T-helper 17 cell (primary cell): ENCODE measurements around the gene KAZN. TPM values are rescaled to one million over a fixed set of nuclear protein-coding genes. Genes with fewer than 3 reads are reported as not detected.

Source experiments
- ATAC-seq: fragments of 150-1000 bp; cut with Tn5 transposase; 2 replicates; pipeline ENCODE4 v1.10.0; 2021; ENCODE audit warnings: mild to moderate bottlenecking, moderate library complexity
- DNase-seq, 3 donors: peaks; one replicate each; pipeline versions ENCODE4 v3.0.0 to v3.0.0-alpha.2; 2020 to 2021
- H3K9me3 ChIP-seq: one replicate; pipeline ENCODE4 v1.7.0; 2013; ENCODE audit warnings: low read length, mild to moderate bottlenecking; ENCODE audit not compliant: control insufficient read depth, poor library complexity, severe bottlenecking
- H3K27ac Mint-ChIP-seq: one replicate; pipeline ENCODE4 v1.8.0; 2022; ENCODE audit warnings: mild to moderate bottlenecking, moderate library complexity, mixed read lengths
- H3K27me3 Mint-ChIP-seq: one replicate; pipeline ENCODE4 v1.8.0; 2022; ENCODE audit warnings: mixed read lengths
- H3K36me3 Mint-ChIP-seq: one replicate; pipeline ENCODE4 v1.8.0; 2022; ENCODE audit warnings: low read depth, mixed read lengths
- H3K4me1 Mint-ChIP-seq: one replicate; pipeline ENCODE4 v1.8.0; 2022; ENCODE audit warnings: mild to moderate bottlenecking, mixed read lengths
- H3K4me3 Mint-ChIP-seq: one replicate; pipeline ENCODE4 v1.8.0; 2022; ENCODE audit warnings: mild to moderate bottlenecking, moderate library complexity, mixed read lengths
- total RNA-seq, 4 donors: library from RNA in 2 of 4; stranded (reverse) in 2 of 4; gene quantifications; one replicate each; pipeline ENCODE4 v1.2.3 and lab custom pipeline; 2022 to 2026

KAZN gene
- total RNA-seq, 2 donors from 2014 or later = 0.10 to 0.62 TPM

- Mint-ChIP-seq H3K36me3 (no peaks in the 10 kb centered on the region), H3K27me3 (peaks cover 5% of the 10 kb centered on the region), H3K4me1 (no peaks in the 10 kb centered on the region)
These were observed 130.0 kb downstream of the KAZN start for GRCh38 chr1:14728516-14728915.

GRCh38 chr1:14732728-14733047, 134.2 kb downstream of the KAZN start:
- no peak overlapping the region for H3K27ac Mint-ChIP-seq
- no peaks in the 10 kb centered on the region for H3K9me3 ChIP-seq
- no peak overlapping the region for H3K4me3 Mint-ChIP-seq
- H3K36me3 Mint-ChIP-seq = no peaks in the 10 kb centered on the region
- H3K4me1 Mint-ChIP-seq = no peaks in the 10 kb centered on the region
- ATAC-seq (no peak), DNase-seq (no peak)
- peaks cover 24% of the 10 kb centered on the region for H3K27me3 Mint-ChIP-seq

More at GRCh38 chr1:14728516-14728915, 130.0 kb downstream of the KAZN start:
- DNase-seq (no peak), ATAC-seq (no peak)
- H3K9me3 ChIP-seq = no peaks in the 10 kb centered on the region
- H3K27ac Mint-ChIP-seq = no peak overlapping the region
- H3K4me3 Mint-ChIP-seq = no peak overlapping the region

GRCh38 chr1:14733048-14733778, 134.7 kb downstream of the KAZN start:
- no peaks in the 10 kb centered on the region for H3K9me3 ChIP-seq
- H3K27ac Mint-ChIP-seq = no peak overlapping the region
- H3K4me1 Mint-ChIP-seq = no peaks in the 10 kb centered on the region
- H3K4me3 Mint-ChIP-seq = no peak overlapping the region
- no peak for DNase-seq
- peaks cover 26% of the 10 kb centered on the region for H3K27me3 Mint-ChIP-seq
- H3K36me3 Mint-ChIP-seq = no peaks in the 10 kb centered on the region
- ATAC-seq = no peak

GRCh38 chr1:14733779-14734140, 135.3 kb downstream of the KAZN start:
- Mint-ChIP-seq H3K27me3 (peaks cover 30% of the 10 kb centered on the region), H3K4me3 (no peak overlapping the region), H3K36me3 (no peaks in the 10 kb centered on the region), H3K4me1 (no peaks in the 10 kb centered on the region), H3K27ac (no peak overlapping the region)
- DNase-seq (no peak), ATAC-seq (no peak)
- H3K9me3 ChIP-seq = no peaks in the 10 kb centered on the region

- no peak overlapping the region for H3K27ac Mint-ChIP-seq
- DNase-seq = no peak
- H3K4me1 Mint-ChIP-seq = no peaks in the 10 kb centered on the region
- H3K4me3 Mint-ChIP-seq = no peak overlapping the region
- H3K36me3 Mint-ChIP-seq = no peaks in the 10 kb centered on the region
- no peak for ATAC-seq
- peaks cover 45% of the 10 kb centered on the region for H3K27me3 Mint-ChIP-seq
- no peaks in the 10 kb centered on the region for H3K9me3 ChIP-seq
These were observed 137.4 kb downstream of the KAZN start for GRCh38 chr1:14735841-14736240.

GRCh38 chr1:14737561-14738094, 139.1 kb downstream of the KAZN start:
- ATAC-seq = no peak
- H3K4me1 Mint-ChIP-seq = no peaks in the 10 kb centered on the region
- H3K27me3 Mint-ChIP-seq = peaks cover 58% of the 10 kb centered on the region
- H3K4me3 Mint-ChIP-seq = no peak overlapping the region
- H3K9me3 ChIP-seq = no peaks in the 10 kb centered on the region
- no peak overlapping the region for H3K27ac Mint-ChIP-seq
- DNase-seq = no peak
- H3K36me3 Mint-ChIP-seq = peaks cover 2% of the 10 kb centered on the region

- no peaks in the 10 kb centered on the region for H3K9me3 ChIP-seq
- peaks cover 2% of the 10 kb centered on the region for H3K36me3 Mint-ChIP-seq
- peaks cover 61% of the 10 kb centered on the region for H3K27me3 Mint-ChIP-seq
- H3K4me3 Mint-ChIP-seq = no peak overlapping the region
- H3K27ac Mint-ChIP-seq = no peak overlapping the region
- no peaks in the 10 kb centered on the region for H3K4me1 Mint-ChIP-seq
- ATAC-seq (no peak), DNase-seq (no peak)
These were observed 139.8 kb downstream of the KAZN start for GRCh38 chr1:14738235-14738634.

- no peaks in the 10 kb centered on the region for H3K4me1 Mint-ChIP-seq
- peaks cover 64% of the 10 kb centered on the region for H3K27me3 Mint-ChIP-seq
- peaks cover 2% of the 10 kb centered on the region for H3K36me3 Mint-ChIP-seq
- DNase-seq = no peak
- no peak overlapping the region for H3K4me3 Mint-ChIP-seq
- no peaks in the 10 kb centered on the region for H3K9me3 ChIP-seq
- ATAC-seq = no peak
- H3K27ac Mint-ChIP-seq = no peak overlapping the region
These were observed 140.2 kb downstream of the KAZN start for GRCh38 chr1:14738647-14739046.

GRCh38 chr1:14739082-14739832, 140.8 kb downstream of the KAZN start:
- peaks cover 66% of the 10 kb centered on the region for H3K27me3 Mint-ChIP-seq
- ATAC-seq (no peak), DNase-seq (no peak)
- no peak overlapping the region for H3K4me3 Mint-ChIP-seq
- H3K27ac Mint-ChIP-seq = no peak overlapping the region
- H3K36me3 Mint-ChIP-seq = peaks cover 2% of the 10 kb centered on the region
- no peaks in the 10 kb centered on the region for H3K4me1 Mint-ChIP-seq
- no peaks in the 10 kb centered on the region for H3K9me3 ChIP-seq

GRCh38 chr1:14740016-14740415, 141.5 kb downstream of the KAZN start:
- peaks cover 70% of the 10 kb centered on the region for H3K27me3 Mint-ChIP-seq
- H3K36me3 Mint-ChIP-seq = peaks cover 2% of the 10 kb centered on the region
- no peak overlapping the region for H3K27ac Mint-ChIP-seq
- DNase-seq (no peak), ATAC-seq (no peak)
- H3K4me3 Mint-ChIP-seq = no peak overlapping the region
- no peaks in the 10 kb centered on the region for H3K9me3 ChIP-seq
- no peaks in the 10 kb centered on the region for H3K4me1 Mint-ChIP-seq

- Mint-ChIP-seq H3K36me3 (peaks cover 2% of the 10 kb centered on the region), H3K4me3 (no peak overlapping the region), H3K27ac (no peak overlapping the region), H3K27me3 (peaks cover 73% of the 10 kb centered on the region), H3K4me1 (no peaks in the 10 kb centered on the region)
- no peaks in the 10 kb centered on the region for H3K9me3 ChIP-seq
- no peak for ATAC-seq
- no peak for DNase-seq
These were observed 142.6 kb downstream of the KAZN start for GRCh38 chr1:14741082-14741481.

- no peaks in the 10 kb centered on the region for H3K9me3 ChIP-seq
- DNase-seq (no peak), ATAC-seq (no peak)
- no peaks in the 10 kb centered on the region for H3K4me1 Mint-ChIP-seq
- peaks cover 71% of the 10 kb centered on the region for H3K27me3 Mint-ChIP-seq
- no peak overlapping the region for H3K4me3 Mint-ChIP-seq
- peaks cover 2% of the 10 kb centered on the region for H3K36me3 Mint-ChIP-seq
- no peak overlapping the region for H3K27ac Mint-ChIP-seq
These were observed 143.0 kb downstream of the KAZN start for GRCh38 chr1:14741532-14741931.

GRCh38 chr1:14742181-14742980, 143.9 kb downstream of the KAZN start:
- H3K9me3 ChIP-seq = no peaks in the 10 kb centered on the region
- Mint-ChIP-seq H3K27me3 (peaks cover 62% of the 10 kb centered on the region), H3K36me3 (peaks cover 2% of the 10 kb centered on the region), H3K4me1 (no peaks in the 10 kb centered on the region), H3K4me3 (no peak overlapping the region), H3K27ac (no peak overlapping the region)
- DNase-seq = no peak
- no peak for ATAC-seq
